ENCODE measurements around the gene MRAS.

Gene MRAS

GRCh38 chr3:138401834-138402233 is 53.5 kb downstream of the MRAS start:
- H3K36me3 ChIP-seq (ENCODE audit: control insufficient read depth in 4 of 4, insufficient read depth in 4 of 4, low read length in 3 of 4): no peaks in the 10 kb centered on the region
- no peaks in the 10 kb centered on the region for H3K4me1 ChIP-seq (ENCODE audit: control extremely low read depth in 1 of 4, control insufficient read depth in 4 of 4, insufficient read depth in 4 of 4, low read length in 3 of 4)
- no peaks in the 10 kb centered on the region for H3K9me3 ChIP-seq (ENCODE audit: control extremely low read depth in 1 of 5, control insufficient read depth in 4 of 5, insufficient read depth in 2 of 5, low read depth in 1 of 5, low read length in 4 of 5)
- CTCF ChIA-PET: interaction anchor here (0.6 to 2.2 kb wide), 2 partner anchors 15 to 16 kb away, joined by 3 to 8 read pairs; no protein-coding TSS in a partner anchor
- DNase-seq: no peak
- 100% methylated on average over 1 of the region's 7 CpGs for WGBS (ENCODE audit: insufficient coverage)
- H3K4me3 ChIP-seq (ENCODE audit: control insufficient read depth in 1 of 7, extremely low read depth in 1 of 7, insufficient read depth in 4 of 7, low read depth in 2 of 7, low read length in 6 of 7): no peak overlapping the region
- POLR2A ChIA-PET: no interaction called here
- H3K27ac ChIP-seq (ENCODE audit: insufficient read depth in 1 of 2, low read depth in 1 of 2, low read length in 2 of 2, poor library complexity in 1 of 2, severe bottlenecking in 2 of 2): no peak overlapping the region
- no peaks in the 10 kb centered on the region for H3K27me3 ChIP-seq (replicated peaks in 2 of 5; ENCODE audit: control insufficient read depth in 4 of 5, insufficient read depth in 5 of 5, low read length in 4 of 5)

- H3K9me3 ChIP-seq (ENCODE audit: control extremely low read depth in 1 of 5, control insufficient read depth in 4 of 5, insufficient read depth in 2 of 5, low read depth in 1 of 5, low read length in 4 of 5): no peaks in the 10 kb centered on the region
- H3K4me1 ChIP-seq (ENCODE audit: control extremely low read depth in 1 of 4, control insufficient read depth in 4 of 4, insufficient read depth in 4 of 4, low read length in 3 of 4): no peaks in the 10 kb centered on the region
- H3K4me3 ChIP-seq (ENCODE audit: control insufficient read depth in 1 of 7, extremely low read depth in 1 of 7, insufficient read depth in 4 of 7, low read depth in 2 of 7, low read length in 6 of 7): no peak overlapping the region
- H3K27ac ChIP-seq (ENCODE audit: insufficient read depth in 1 of 2, low read depth in 1 of 2, low read length in 2 of 2, poor library complexity in 1 of 2, severe bottlenecking in 2 of 2): no peak overlapping the region
- 97% methylated on average over 6 of the region's 6 CpGs for WGBS (ENCODE audit: insufficient coverage)
- POLR2A ChIA-PET: interaction anchor here (0.6 kb wide), 1 partner anchor 21 kb away, joined by 3 read pairs; no protein-coding TSS in a partner anchor
- H3K36me3 ChIP-seq (ENCODE audit: control insufficient read depth in 4 of 4, insufficient read depth in 4 of 4, low read length in 3 of 4): no peaks in the 10 kb centered on the region
- CTCF ChIA-PET: interaction anchor here (1.9 kb wide), 1 partner anchor 8 kb away, joined by 4 read pairs; no protein-coding TSS in a partner anchor
- H3K27me3 ChIP-seq (replicated peaks in 2 of 5; ENCODE audit: control insufficient read depth in 4 of 5, insufficient read depth in 5 of 5, low read length in 4 of 5): no peaks in the 10 kb centered on the region
- no peak for DNase-seq
These were observed 55.7 kb downstream of the MRAS start for GRCh38 chr3:138404121-138404520.

GRCh38 chr3:138405001-138405400 is 56.6 kb downstream of the MRAS start:
- no peak for DNase-seq
- no peak overlapping the region for H3K27ac ChIP-seq (ENCODE audit: insufficient read depth in 1 of 2, low read depth in 1 of 2, low read length in 2 of 2, poor library complexity in 1 of 2, severe bottlenecking in 2 of 2)
- WGBS (ENCODE audit: insufficient coverage): 97% methylated on average over 6 of the region's 7 CpGs
- ChIA-PET CTCF (no interaction called here), POLR2A (no interaction called here)
- no peaks in the 10 kb centered on the region for H3K36me3 ChIP-seq (ENCODE audit: control insufficient read depth in 4 of 4, insufficient read depth in 4 of 4, low read length in 3 of 4)
- H3K4me1 ChIP-seq (ENCODE audit: control extremely low read depth in 1 of 4, control insufficient read depth in 4 of 4, insufficient read depth in 4 of 4, low read length in 3 of 4): no peaks in the 10 kb centered on the region
- no peak overlapping the region for H3K4me3 ChIP-seq (ENCODE audit: control insufficient read depth in 1 of 7, extremely low read depth in 1 of 7, insufficient read depth in 4 of 7, low read depth in 2 of 7, low read length in 6 of 7)
- H3K27me3 ChIP-seq (replicated peaks in 2 of 5; ENCODE audit: control insufficient read depth in 4 of 5, insufficient read depth in 5 of 5, low read length in 4 of 5): no peaks in the 10 kb centered on the region
- H3K9me3 ChIP-seq (ENCODE audit: control extremely low read depth in 1 of 5, control insufficient read depth in 4 of 5, insufficient read depth in 2 of 5, low read depth in 1 of 5, low read length in 4 of 5): no peaks in the 10 kb centered on the region

- Histone ChIP-seq H3K4me1 (ENCODE audit: control extremely low read depth in 1 of 4, control insufficient read depth in 4 of 4, insufficient read depth in 4 of 4, low read length in 3 of 4) (no peaks in the 10 kb centered on the region), H3K36me3 (ENCODE audit: control insufficient read depth in 4 of 4, insufficient read depth in 4 of 4, low read length in 3 of 4) (no peaks in the 10 kb centered on the region), H3K27me3 (replicated peaks in 2 of 5; ENCODE audit: control insufficient read depth in 4 of 5, insufficient read depth in 5 of 5, low read length in 4 of 5) (no peaks in the 10 kb centered on the region), H3K4me3 (ENCODE audit: control insufficient read depth in 1 of 7, extremely low read depth in 1 of 7, insufficient read depth in 4 of 7, low read depth in 2 of 7, low read length in 6 of 7) (no peak overlapping the region), H3K9me3 (ENCODE audit: control extremely low read depth in 1 of 5, control insufficient read depth in 4 of 5, insufficient read depth in 2 of 5, low read depth in 1 of 5, low read length in 4 of 5) (no peaks in the 10 kb centered on the region), H3K27ac (ENCODE audit: insufficient read depth in 1 of 2, low read depth in 1 of 2, low read length in 2 of 2, poor library complexity in 1 of 2, severe bottlenecking in 2 of 2) (no peak overlapping the region)
- no peak for DNase-seq
- CTCF ChIA-PET: no interaction called here
- WGBS (ENCODE audit: insufficient coverage): 90% methylated on average over 5 of the region's 5 CpGs
- POLR2A ChIA-PET: no interaction called here
These were observed 57.1 kb downstream of the MRAS start for GRCh38 chr3:138405486-138405885.

- Histone ChIP-seq H3K4me3 (ENCODE audit: control insufficient read depth in 1 of 7, extremely low read depth in 1 of 7, insufficient read depth in 4 of 7, low read depth in 2 of 7, low read length in 6 of 7) (no peak overlapping the region), H3K27me3 (replicated peaks in 2 of 5; ENCODE audit: control insufficient read depth in 4 of 5, insufficient read depth in 5 of 5, low read length in 4 of 5) (no peaks in the 10 kb centered on the region), H3K36me3 (ENCODE audit: control insufficient read depth in 4 of 4, insufficient read depth in 4 of 4, low read length in 3 of 4) (no peaks in the 10 kb centered on the region), H3K27ac (ENCODE audit: insufficient read depth in 1 of 2, low read depth in 1 of 2, low read length in 2 of 2, poor library complexity in 1 of 2, severe bottlenecking in 2 of 2) (no peak overlapping the region), H3K4me1 (ENCODE audit: control extremely low read depth in 1 of 4, control insufficient read depth in 4 of 4, insufficient read depth in 4 of 4, low read length in 3 of 4) (no peaks in the 10 kb centered on the region), H3K9me3 (ENCODE audit: control extremely low read depth in 1 of 5, control insufficient read depth in 4 of 5, insufficient read depth in 2 of 5, low read depth in 1 of 5, low read length in 4 of 5) (no peaks in the 10 kb centered on the region)
- CTCF ChIA-PET: interaction anchor here (1.4 to 3.3 kb wide), 2 partner anchors 10 to 11 kb away, joined by 4 to 17 read pairs; no protein-coding TSS in a partner anchor
- 90% methylated on average over 2 of the region's 2 CpGs for WGBS (ENCODE audit: insufficient coverage)
- POLR2A ChIA-PET: no interaction called here
- DNase-seq: no peak
These were observed 58.2 kb downstream of the MRAS start for GRCh38 chr3:138406606-138407005.

- H3K4me1 ChIP-seq (ENCODE audit: control extremely low read depth in 1 of 4, control insufficient read depth in 4 of 4, insufficient read depth in 4 of 4, low read length in 3 of 4): no peaks in the 10 kb centered on the region
- no peaks in the 10 kb centered on the region for H3K9me3 ChIP-seq (ENCODE audit: control extremely low read depth in 1 of 5, control insufficient read depth in 4 of 5, insufficient read depth in 2 of 5, low read depth in 1 of 5, low read length in 4 of 5)
- DNase-seq: no peak
- H3K36me3 ChIP-seq (ENCODE audit: control insufficient read depth in 4 of 4, insufficient read depth in 4 of 4, low read length in 3 of 4): no peaks in the 10 kb centered on the region
- H3K27me3 ChIP-seq (replicated peaks in 2 of 5; ENCODE audit: control insufficient read depth in 4 of 5, insufficient read depth in 5 of 5, low read length in 4 of 5): no peaks in the 10 kb centered on the region
- no peak overlapping the region for H3K27ac ChIP-seq (ENCODE audit: insufficient read depth in 1 of 2, low read depth in 1 of 2, low read length in 2 of 2, poor library complexity in 1 of 2, severe bottlenecking in 2 of 2)
- WGBS (ENCODE audit: insufficient coverage): 97% methylated on average over 3 of the region's 3 CpGs
- no peak overlapping the region for H3K4me3 ChIP-seq (ENCODE audit: control insufficient read depth in 1 of 7, extremely low read depth in 1 of 7, insufficient read depth in 4 of 7, low read depth in 2 of 7, low read length in 6 of 7)
- POLR2A ChIA-PET: no interaction called here
- CTCF ChIA-PET: interaction anchor here (0.5 to 3.3 kb wide), 5 partner anchors 8 to 1015 kb away, joined by 3 to 17 read pairs (median 4); no protein-coding TSS in a partner anchor
These were observed 59.0 kb downstream of the MRAS start for GRCh38 chr3:138407236-138407907.

- Histone ChIP-seq H3K4me1 (ENCODE audit: control extremely low read depth in 1 of 4, control insufficient read depth in 4 of 4, insufficient read depth in 4 of 4, low read length in 3 of 4) (peaks cover 0 to 3% (median 0%) of the 10 kb centered on the region in 4 experiments), H3K4me3 (ENCODE audit: control insufficient read depth in 1 of 7, extremely low read depth in 1 of 7, insufficient read depth in 4 of 7, low read depth in 2 of 7, low read length in 6 of 7) (no peak overlapping the region), H3K27ac (ENCODE audit: insufficient read depth in 1 of 2, low read depth in 1 of 2, low read length in 2 of 2, poor library complexity in 1 of 2, severe bottlenecking in 2 of 2) (no peak overlapping the region), H3K36me3 (ENCODE audit: control insufficient read depth in 4 of 4, insufficient read depth in 4 of 4, low read length in 3 of 4) (no peaks in the 10 kb centered on the region), H3K9me3 (ENCODE audit: control extremely low read depth in 1 of 5, control insufficient read depth in 4 of 5, insufficient read depth in 2 of 5, low read depth in 1 of 5, low read length in 4 of 5) (no peaks in the 10 kb centered on the region), H3K27me3 (replicated peaks in 2 of 5; ENCODE audit: control insufficient read depth in 4 of 5, insufficient read depth in 5 of 5, low read length in 4 of 5) (peaks cover 0 to under 1% (median 0%) of the 10 kb centered on the region in 5 experiments)
- WGBS (ENCODE audit: insufficient coverage): 76% methylated on average over 6 of the region's 7 CpGs
- CTCF ChIA-PET: interaction anchor here (3.3 kb wide), 1 partner anchor 9 kb away, joined by 17 read pairs; no protein-coding TSS in a partner anchor
- POLR2A ChIA-PET: no interaction called here
- no peak for DNase-seq
These were observed 60.6 kb downstream of the MRAS start for GRCh38 chr3:138408751-138409570.

Measured in common myeloid progenitor, CD34-positive (primary cell).